Epithelial cell of esophagus (primary cell): ENCODE data around the gene STIMATE.
A peak's percentile ranks its signal among the peaks of the same experiment; 100 is the strongest.

Experiments
- DNase-seq: peaks from one replicate; pipeline ENCODE4 v3.0.0; 2010; ENCODE audit warnings: low read depth
- H3K4me3 ChIP-seq: 2 replicates; pipeline ENCODE4 v1.5.1; 2011; ENCODE audit warnings: mild to moderate bottlenecking, low read length, control low read depth
- CTCF ChIP-seq: IDR thresholded peaks from 2 replicates; pipeline ENCODE4 v1.5.1; 2011; ENCODE audit warnings: low read depth, mild to moderate bottlenecking, low read length, control low read depth, inconsistent platforms; ENCODE audit not compliant: insufficient read depth; ENCODE audit errors: missing control alignments

The STIMATE gene

GRCh38 chr3:52859686-52860423 is 37.5 kb downstream of the STIMATE start:
- TF ChIP-seq CTCF = no peak
- no peak overlapping the region for H3K4me3 ChIP-seq
- no peak for DNase-seq

- H3K4me3 ChIP-seq = no peak overlapping the region
Observed at GRCh38 chr3:52857864-52858263, 39.5 kb downstream of the STIMATE start.

GRCh38 chr3:52857133-52857532 is 40.2 kb downstream of the STIMATE start:
- DNase-seq = no peak
- TF ChIP-seq CTCF = no peak

More at GRCh38 chr3:52857864-52858263, 39.5 kb downstream of the STIMATE start:
- no peak for TF ChIP-seq CTCF
- DNase-seq = no peak

GRCh38 chr3:52856666-52857065 is 40.7 kb downstream of the STIMATE start:
- TF ChIP-seq CTCF = no peak
- DNase-seq = no peak
- H3K4me3 ChIP-seq = no peak overlapping the region

More at GRCh38 chr3:52857133-52857532, 40.2 kb downstream of the STIMATE start:
- no peak overlapping the region for H3K4me3 ChIP-seq

- no peak for TF ChIP-seq CTCF
- H3K4me3 ChIP-seq = no peak overlapping the region
- peak; percentile 9 for DNase-seq
Observed at GRCh38 chr3:52854013-52854412, 43.3 kb downstream of the STIMATE start.

GRCh38 chr3:52852419-52852818 is 44.9 kb downstream of the STIMATE start:
- TF ChIP-seq CTCF = no peak
- H3K4me3 ChIP-seq = no peak overlapping the region

GRCh38 chr3:52851348-52851747 is 46.0 kb downstream of the STIMATE start:
- TF ChIP-seq CTCF = peak; percentile 57
- DNase-seq = peak; percentile 54
- H3K4me3 ChIP-seq = no peak overlapping the region

More at GRCh38 chr3:52852419-52852818, 44.9 kb downstream of the STIMATE start:
- no peak for DNase-seq
